IPS-NIHi7 (cell line): ENCODE data around the gene GRK5.

Experiments used
- DNase-seq: peaks from one replicate; pipeline ENCODE4 v3.0.0; 2012; ENCODE audit warnings: mixed read lengths; ENCODE audit errors: extremely low spot score

Gene GRK5

DNA sequence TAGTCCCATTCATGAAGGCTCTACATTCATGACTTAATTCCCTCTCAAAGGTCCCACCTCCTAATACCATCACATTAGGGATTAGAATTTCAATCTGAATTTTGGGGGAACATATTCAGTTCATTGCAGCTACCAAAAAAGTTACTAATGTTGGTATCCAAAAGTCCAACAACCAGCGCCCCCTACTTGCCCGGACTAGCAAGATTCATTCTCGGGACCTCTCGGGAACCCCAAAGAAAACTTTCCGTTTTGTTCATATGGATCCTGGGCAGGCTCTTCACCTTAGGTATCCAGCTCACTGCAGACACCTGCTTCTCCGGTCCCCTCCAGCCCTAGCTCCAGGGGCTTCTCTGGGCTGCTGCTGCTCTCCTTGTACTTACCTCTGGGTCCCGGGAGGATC lies 8.9 kb upstream of the GRK5 start:
- DNase-seq, result no peak

DNA sequence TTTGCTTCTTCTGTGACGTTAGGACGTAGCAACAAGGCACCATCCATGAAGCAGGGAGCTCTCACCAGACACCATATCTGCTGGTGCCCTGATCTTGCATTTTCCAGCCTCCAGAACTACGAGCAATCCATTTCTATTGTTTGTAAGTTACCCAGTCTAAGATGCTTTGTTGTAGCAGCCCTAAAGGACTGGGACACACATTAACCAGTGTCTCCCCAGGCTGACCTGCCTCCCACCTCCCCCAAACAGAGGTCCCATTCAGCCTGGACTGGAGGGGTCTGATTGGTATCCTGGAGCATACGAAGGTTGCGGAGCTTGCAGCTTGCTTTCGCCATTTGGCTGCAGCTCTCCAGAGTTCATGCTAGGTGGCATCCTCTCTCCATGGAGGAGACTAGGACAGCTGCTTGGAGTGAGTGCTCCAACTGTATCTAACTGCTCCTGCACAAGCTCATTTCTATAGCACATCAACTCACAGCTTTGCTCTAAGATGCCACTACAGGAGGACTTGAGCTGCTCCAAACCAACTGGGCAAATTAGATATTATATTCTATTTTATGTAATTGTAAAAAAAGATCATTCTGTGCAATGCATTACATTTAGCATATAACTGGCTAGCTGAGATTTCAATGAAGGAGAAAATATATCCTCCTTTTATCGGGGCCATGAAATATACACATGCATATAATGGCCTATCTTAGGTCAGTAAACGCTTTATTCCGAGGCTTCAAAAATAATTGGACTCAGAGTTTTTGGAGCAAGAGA lies 8.0 kb upstream of the GRK5 start:
- DNase-seq, result peak; percentile 73

DNA sequence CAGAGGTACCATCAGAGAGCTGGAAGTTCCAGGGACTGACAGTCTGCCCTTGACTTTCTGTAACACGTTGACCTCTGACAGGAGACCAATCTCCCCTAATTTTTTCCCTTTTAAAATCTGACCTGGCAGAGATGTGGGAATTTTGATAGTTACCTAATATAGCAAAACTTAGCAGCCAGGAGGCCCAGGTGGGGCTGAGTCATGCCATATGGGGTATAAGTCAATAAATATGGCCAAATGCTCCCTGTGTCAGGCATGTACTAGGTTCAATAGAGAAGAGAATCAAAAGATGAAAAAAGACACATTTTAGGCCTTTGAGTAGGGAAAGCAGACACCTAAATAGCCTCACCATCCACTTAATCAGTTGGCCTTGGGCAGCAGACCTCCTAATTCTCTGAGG lies 6.1 kb upstream of the GRK5 start:
- no peak for DNase-seq

DNA sequence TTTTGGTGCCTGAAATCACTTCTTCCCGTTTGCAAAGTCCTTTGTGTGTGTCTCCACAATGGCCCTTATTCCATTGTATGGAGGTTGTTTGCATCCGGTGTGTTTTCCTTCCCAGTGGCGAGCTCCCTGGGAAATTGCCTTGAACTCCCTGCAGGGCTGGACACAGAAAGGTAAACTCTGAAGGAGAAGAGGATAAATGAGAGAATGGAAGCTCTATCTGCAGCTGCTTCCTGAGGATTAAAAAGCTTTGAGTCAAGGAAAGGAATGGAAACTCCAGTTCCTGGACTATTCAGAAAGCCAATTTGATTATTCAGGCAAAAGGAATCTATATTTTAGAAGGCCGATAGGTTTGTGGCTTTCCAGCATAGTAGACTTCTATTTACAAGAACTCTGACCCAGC lies 4.4 kb upstream of the GRK5 start:
- no peak for DNase-seq

DNA sequence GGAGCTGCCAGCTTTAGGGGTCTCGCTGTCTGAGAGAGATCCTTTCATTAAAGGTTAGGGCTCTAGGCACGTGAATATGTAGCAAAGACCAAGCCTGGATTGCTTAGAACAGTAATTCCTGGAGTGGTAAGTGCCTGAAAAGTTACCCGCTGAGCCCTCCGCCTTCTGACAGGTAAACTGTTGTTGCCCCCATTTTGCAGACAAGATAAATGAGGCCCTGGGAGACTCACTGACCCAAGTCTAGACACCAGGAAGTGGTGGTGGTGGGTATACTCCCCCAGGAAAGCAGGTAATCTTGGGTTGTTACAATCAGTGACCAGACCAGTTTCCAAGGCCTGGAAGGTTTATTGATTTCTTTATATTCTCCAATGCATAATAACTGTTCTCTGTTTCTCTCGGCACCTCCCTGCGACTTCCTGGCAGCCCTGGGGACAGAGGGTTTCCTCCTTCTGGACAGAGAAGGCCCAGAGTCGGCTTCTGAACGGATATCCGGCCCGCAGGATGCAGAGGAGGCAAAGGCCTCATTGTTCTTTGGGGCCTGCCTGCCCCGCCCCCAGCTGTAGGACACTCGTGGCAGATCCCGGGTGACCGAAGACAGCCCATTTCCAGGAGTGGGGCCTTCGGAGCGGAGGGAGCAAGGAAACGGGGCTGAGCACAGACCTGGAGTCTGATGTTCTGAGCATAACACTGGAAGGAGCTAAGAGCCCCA lies 1.3 kb upstream of the GRK5 start:
- peak; percentile 35 for DNase-seq

DNA sequence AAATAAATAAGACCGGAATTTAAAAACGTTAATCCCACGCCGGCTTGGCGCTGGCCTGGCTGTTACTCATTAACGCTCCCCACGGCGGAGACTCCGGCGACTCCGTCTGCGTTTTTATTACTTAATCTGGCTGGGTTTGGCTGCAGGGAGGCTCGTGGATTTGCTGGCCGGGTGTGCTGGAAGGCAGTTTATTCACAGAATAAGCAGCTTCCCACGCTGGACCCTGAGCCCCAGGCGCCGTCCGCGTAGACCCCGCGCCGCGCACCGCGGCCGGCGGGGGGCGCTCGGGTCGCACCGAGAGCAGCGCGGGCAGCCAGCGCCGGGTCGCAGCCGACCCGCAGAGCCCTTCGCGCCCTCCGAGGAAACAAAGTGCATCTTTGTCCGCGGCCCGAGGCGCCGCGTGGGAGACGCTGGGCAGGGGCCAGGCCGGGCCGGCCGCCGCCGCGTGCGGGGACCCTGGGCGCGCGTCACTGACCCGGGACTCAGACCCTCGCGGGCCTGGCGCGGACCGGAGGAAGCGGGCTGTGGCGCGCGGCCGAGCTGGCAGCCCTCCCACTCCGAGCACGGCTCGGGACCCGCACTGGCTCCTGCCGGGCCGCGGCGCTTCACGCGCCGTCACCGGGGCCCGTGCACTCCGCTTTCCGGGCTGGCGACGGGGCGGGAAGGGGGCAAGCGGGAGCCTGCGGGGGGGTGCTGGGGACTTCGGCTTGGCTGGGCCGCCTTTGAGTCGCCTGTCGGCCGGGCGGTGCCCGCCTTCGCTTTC lies 587 bp upstream of the GRK5 start:
- peak; percentile 81 for DNase-seq

DNA sequence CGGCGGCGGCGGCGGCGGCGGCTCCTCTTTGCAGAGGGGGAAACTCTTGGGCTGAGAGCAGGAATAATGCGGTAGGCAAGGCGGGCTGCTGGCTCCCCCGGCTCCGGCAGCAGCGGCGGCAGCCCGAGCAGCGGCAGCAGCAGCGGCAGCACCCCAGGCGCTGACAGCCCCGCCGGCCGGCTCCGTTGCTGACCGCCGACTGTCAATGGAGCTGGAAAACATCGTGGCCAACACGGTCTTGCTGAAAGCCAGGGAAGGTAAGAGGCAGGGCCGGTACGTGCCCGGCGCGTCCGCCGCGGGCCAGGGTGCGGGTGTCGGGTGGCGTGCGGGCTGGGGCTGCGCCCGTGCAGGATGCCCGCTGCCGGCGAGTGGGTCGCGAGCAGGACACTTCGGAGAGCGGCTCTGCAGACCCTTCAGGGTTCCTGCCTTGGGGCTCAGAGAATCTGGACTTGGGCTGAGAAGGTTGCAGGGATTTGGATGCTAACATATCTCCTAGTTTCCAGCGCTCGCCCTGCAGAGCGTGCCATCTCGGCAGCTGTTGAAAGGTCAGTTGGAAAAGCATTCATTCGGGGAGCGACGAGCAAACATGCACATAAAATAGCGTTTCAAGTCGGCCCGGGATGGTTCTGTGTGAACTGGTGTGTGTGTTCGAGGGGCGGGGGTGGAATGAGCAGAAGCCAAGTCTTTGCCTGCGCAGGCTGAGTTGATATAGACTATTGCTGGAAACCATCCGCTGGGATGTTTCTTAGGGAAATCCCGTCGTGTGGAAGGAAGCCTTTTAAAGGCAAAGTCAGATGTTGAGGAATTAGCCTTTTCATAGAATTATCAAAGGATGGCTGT lies 562 bp downstream of the GRK5 start:
- peak; percentile 38 for DNase-seq

DNA sequence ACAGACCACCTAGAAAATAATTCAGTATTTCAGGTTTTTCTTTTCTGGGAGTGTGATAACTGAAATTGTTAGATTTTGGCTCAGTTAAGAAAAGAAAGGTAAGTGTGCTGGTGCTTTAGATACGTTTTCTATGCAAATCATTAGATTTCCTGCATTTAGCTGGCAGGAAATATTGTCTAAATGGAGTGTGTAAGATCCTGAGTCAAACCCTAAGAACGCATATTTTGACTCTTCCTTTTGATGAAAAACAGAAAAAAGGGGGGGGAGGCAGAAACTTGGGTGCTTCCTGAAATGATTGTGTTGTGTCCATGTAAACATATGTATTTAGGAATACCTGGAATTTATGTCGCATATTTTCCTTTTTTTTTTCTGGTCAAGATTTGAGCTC lies 1.2 kb downstream of the GRK5 start:
- no peak for DNase-seq

DNA sequence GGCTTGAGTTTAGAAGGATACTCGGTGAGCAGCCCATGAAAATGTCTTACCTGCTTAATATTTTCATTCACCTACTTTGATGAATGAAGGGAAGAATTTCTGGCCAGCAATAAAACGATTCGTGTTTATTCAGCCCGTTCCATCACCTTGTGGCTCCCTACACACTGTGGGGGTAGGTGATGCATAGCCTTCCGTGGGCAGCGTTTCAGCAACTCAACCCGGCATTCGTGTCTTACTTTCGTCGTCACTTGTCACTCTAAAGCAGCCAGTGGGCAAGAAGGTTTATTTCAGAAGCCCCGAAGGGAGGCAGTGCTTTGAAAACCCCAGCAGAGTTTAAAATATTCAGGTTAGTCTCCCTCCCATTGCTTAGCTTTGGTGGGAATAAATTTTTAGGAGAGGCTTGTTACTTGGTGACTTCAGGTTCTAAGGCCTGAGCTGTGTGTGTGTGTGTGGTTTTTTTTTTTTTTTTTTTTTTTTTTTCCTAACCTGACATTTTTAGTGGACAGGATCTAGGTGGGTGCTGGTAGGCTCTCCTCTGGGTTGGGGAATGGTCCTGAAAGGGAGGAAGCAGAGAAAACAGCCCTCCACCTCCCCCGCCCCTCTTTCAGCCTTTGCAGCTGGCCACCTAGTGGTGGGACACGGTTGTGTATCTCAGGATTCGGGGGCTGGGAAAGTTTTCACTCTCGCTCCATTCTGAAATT lies 1.8 kb downstream of the GRK5 start:
- DNase-seq, result peak; percentile 72

DNA sequence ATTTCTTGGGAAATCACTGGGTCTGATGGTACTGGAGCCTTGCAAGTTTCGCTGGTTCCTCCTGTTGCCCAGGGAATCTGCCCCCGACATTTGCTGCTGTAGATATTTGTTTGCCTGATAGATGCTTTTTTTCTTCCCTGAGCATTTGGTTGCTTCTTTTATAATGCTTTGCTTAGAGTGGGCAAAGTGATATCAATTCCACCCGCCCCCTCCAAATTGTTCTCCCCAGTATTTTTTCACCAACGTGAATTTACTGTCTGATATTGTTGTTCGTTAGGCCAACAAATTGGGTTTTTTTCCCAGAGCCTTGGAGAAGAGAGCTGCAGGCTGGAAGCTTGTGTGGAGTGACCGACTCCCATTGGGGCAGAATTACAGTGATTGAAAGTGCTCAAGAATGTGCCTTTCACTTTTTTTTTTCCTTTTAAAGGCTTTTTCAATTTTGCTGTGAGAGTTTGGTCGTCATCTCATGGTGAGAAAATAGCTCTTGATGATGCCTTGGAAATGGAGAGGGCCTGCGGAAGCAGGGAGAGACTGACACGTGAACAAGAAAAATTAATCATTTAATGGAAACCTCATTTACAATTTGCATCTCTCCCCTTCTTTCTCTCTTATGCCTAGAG lies 2.5 kb downstream of the GRK5 start:
- no peak for DNase-seq

DNA sequence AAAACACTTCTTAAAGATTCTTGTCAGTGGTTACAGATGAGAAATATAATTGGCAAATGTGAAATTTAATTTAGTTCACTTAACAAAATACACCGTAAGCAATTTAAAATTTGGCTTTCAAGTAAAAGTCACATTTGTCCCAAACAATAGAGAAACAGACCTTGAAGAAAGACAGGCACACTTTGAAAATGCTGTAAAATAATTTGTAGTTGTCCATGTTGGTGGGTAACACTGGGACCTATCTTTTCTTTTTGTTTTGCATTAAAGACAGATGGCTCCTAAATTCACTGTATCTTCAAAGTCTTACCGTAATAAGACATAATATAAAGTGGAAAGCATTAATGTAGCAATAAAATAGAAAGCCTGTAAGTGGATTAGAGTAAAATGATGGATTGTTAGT lies 3.3 kb downstream of the GRK5 start:
- DNase-seq, result no peak

DNA sequence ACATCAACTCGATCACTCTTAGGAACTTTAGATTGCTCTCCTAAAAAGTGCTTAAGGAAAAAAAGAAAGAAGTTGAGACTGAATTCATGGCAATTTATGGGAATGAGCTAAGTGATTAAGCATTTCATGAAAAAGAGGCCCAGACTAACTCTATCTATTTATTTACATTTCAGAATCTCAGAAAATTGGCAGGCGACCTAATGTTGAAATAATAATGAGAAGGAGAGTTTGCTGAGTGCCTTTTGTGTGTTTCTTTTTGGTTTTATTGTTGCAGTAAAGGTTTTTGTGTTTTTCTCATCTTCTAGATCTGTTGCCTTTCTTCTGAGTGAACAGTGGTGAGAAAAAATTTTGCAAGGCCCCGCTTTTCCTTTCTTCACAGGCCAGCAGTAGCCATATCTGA lies 3.8 kb downstream of the GRK5 start:
- DNase-seq, result no peak

DNA sequence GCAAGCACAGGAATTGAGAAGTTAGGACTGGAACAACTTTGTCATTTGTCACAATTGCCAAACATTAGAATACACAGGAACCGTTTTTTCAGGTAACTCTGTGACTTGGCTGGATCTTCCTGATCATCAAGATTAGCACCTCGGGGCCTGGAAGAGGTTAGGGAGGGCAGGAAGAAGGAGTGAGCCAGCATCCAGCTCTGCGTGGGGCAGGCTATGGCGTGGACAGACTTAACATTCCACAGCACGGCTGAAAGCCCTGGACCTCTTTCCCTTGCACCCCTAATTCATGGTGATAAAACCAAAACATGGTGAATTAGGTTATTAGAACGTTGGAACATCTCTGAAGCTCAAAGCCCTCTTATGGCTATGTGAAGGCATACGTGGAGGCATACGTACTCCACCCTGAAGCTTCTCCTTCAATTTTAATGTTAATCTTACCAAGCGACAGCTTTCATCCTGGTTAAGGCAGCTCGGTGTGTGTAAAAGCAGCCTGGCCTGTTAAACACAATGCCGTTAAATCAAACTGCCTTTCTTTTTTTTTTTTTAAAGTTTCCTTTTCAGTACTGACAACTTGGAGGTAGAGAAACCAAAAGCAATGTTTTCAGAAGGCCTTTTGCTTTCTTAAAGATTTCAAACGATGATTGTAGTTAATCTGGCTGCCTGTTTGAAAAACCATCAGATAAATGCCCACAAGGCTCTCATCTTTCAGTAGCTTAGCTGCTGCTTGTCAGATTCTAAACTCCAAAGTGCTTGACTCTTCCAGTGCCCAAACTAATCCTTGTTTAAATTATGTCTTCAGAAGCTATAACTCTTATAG lies 4.5 kb downstream of the GRK5 start:
- no peak for DNase-seq

DNA sequence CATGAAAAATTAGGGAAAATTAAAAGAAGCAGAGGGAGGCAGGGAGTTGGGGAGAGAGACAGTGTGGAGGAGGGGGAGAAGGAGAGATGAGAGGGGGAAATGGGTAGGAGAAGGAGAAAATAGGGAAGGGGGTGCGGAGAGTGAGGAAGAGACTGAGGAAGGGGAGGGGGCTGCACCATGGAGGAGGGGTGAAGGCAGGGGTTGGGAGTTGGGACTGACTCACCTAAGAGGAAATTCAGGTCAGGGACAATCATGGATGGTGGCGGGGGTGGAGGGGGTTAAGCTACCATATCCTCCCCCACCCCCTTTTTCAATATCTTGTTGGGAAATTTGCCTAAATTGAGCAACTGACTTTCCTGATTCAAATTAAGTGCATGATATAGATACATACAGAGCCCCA lies 8.0 kb downstream of the GRK5 start:
- DNase-seq, result no peak

DNA sequence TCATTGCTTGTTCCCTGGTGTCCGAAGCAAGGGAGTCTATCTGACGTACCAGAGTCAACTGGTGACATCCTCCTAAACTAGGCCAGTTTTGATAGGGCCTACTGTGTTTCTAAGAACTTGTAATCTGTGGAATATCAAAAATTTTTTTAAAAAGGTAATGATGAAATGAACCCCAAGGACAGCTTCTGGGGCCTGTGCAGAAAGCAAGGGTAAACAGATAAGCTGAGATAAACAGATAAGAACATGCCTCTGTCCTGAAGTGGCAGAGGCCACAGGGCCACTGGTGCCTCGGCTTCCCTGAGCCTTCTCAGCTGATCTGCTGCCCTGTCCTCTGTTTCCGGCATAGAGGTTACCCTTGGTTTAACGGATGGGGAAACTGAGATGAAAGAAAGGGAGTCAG lies 8.8 kb downstream of the GRK5 start:
- no peak for DNase-seq

DNA sequence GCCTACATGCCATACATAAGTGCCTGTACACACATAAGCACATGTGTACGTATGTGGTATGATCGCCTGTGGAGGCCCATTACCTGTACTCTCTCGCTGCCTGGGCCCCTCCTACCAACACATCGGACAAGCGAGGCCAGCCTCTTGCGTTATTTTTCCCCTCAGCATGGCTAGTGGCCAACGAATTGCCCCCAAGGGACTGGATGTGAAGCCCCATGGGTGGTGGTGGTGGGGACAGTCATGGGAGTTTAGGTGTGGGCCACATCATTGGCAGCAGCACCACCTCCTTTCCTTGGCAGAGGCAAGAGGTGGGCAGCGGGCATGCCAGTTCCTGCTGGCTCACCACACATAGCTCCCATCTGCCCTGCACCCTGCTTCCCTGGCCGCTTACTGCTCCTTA lies 10.0 kb downstream of the GRK5 start:
- DNase-seq, result no peak

DNA sequence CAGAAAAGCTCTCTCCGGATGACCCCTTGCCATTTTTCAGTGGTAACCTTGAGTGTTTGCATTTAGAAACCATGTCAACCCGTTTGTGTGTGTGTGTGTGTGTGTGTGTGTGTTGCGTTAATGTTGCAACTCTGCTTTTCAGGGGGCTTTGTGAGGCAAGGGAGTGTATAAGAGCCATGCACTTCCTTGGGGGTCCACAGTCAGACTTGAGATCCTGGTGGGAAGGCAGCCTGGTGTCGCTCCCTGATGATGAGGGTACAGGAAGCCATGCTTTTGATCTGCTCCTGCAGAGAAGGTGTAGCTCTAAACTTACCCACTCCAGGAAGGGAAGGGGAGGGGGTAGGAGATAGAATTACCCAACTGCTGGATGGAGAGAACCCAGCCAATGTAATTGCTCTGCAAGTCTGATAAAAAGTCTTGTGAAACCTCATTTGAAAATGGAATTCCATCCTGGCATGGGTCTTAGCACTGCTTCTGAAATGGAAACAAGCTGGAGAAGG lies 10.7 kb downstream of the GRK5 start:
- no peak for DNase-seq

DNA sequence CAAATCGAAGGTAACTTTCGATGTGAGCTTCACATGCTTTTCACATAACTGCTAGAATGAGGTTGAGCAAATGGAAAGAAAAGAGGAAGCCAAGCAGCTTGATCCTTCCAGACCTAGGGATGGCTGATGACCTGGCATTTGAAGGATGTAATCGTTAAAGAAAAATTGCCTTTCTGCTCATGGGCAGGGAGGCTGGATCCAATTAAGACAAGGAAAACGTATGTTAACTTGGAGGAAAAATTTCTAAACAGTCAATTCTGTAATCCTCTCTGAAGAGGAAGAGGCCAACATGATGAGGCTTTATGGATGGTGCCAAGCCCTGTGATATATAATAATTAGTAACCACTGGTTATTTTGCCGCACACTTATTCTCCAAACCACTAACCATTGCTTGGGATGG lies 12.5 kb downstream of the GRK5 start:
- no peak for DNase-seq

DNA sequence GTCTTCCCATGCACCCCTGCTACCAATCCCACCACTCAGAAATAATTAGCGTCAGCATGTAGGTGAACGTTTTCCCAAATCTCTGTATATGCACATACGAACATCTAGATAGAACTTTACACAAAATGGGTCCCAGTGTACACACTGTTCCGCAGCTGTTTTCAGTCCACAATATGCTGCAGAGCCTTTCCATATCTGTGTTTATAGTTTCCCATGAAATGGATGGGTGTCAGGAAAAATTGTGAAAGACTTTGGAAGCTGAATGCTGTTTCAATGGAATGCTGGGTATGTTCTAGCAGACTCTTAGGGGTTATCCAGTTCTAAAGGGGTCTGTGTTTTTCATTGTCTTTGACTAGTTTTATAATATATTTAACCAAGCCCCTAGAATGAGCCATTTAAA lies 13.8 kb downstream of the GRK5 start:
- DNase-seq, result no peak

DNA sequence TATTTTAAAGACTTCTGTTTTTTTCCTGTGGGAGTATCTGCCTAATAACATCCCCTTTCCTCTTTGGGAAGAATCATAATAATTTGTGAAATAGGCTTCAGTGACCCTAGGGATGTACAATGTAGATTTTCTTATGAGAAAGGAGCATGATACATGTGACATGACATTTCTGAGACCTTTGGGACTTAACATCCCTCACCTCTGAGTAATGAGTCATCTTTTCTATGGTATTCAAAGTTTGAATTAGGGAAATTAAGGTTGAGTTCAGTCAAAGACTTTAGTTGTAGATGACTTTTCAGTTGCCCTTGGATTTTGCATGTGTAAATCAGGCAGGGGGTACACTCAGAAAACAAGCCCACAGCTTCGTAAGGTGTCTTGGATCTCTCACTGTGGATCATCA lies 14.3 kb downstream of the GRK5 start:
- no peak for DNase-seq
